GM21717 (cell line): Measurements from ENCODE around the gene SGPP1.
"Not testable (repeated sequence)": the region's sequence is repeated elsewhere in the genome, so short reads cannot be mapped to it uniquely, and the experiment has no call there.

Source experiments
- ATAC-seq: cut with Tn5 transposase; IDR thresholded peaks from one replicate; pipeline ENCODE4 v1.9.1; 2021; ENCODE audit warnings: mild to moderate bottlenecking, moderate library complexity; ENCODE audit not compliant: unreplicated experiment

The SGPP1 gene, protein sequence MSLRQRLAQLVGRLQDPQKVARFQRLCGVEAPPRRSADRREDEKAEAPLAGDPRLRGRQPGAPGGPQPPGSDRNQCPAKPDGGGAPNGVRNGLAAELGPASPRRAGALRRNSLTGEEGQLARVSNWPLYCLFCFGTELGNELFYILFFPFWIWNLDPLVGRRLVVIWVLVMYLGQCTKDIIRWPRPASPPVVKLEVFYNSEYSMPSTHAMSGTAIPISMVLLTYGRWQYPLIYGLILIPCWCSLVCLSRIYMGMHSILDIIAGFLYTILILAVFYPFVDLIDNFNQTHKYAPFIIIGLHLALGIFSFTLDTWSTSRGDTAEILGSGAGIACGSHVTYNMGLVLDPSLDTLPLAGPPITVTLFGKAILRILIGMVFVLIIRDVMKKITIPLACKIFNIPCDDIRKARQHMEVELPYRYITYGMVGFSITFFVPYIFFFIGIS

DNA sequence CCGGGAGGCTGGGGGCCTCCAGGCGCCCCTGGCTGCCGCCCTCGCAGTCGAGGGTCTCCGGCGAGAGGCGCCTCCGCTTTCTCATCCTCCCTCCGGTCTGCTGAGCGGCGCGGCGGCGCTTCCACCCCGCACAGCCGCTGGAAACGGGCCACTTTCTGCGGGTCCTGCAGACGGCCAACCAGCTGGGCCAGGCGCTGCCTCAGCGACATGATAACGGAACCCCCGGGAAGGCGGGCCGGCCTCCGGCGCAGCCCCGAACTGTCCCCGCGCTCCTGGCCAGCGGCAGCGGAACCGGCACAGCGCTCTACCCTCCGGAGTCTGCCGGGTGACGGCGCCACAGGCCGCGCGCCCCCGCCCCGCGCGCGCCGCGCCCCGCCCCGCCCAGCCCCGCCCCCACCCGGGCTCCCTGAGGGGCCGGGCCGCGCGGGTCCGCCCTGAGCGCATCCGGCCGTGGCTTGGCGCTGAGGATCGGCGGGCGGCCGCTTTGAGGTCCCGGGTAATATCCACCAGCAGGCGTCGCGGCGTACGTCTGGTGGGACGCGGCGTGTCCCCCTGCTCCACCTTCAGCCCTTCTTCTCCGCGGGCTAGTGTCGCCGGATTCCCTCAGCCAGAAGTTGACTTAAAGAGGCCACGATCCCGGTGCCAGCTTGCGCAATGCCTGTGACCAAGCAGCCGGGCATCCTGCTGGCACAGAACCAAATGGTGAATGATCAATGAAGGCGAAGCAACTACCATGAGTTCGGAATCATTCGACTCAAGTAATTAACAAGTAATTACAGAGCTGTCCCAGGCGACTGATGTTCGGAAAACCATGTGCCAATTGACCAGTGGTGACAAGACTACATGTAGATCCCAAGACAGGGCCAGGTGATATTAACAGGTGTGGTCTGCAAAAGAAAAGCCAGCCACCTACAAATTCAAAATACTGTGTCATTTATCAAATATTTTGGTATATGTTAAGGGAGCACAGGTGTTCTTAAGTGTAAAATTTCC, at the start of gene SGPP1:
Gene SGPP1 (minus strand): TSS at position 330 of the 993 bp plus-strand sequence. CDS start 121 bp downstream, at position 209.
- peak; percentile 74 for ATAC-seq

DNA sequence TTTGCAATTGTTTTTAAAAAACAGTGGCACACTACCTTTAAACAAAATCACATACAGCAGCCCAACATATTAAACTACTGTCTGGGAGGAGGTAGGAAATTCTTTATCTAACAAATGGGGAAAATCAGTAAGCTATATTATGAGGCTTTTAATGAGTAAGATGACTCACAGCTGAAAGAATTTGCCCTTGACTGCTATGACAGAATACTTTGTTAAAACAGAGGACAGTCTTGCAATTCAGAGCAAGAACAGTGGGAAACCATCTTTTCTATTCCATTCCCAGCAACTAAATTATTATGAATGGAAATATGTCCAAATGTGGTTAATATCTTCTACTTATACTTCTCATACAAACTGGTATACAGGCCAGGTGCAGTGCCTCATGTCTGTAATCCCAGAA, 49.2 kb upstream of the SGPP1 start:
- ATAC-seq = no peak

DNA sequence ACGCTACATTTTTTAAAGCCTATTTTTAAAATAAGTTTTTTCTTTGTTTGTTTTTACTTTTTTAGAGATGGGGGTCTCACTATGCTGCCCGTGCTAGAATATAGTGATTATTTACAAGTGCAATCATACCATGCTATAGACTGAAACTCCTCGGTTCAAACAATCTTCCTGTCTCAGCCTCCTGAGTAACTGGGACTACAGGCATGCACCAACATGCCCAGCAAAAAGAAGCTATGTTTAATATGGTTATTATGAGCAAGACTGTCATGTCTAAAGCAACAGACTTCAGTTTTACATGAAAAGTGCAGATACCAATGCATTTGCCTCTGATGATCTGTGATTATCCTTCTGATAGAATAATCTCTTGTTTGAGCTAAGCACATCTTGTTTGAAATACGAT, 45.6 kb upstream of the SGPP1 start:
- no peak for ATAC-seq

DNA sequence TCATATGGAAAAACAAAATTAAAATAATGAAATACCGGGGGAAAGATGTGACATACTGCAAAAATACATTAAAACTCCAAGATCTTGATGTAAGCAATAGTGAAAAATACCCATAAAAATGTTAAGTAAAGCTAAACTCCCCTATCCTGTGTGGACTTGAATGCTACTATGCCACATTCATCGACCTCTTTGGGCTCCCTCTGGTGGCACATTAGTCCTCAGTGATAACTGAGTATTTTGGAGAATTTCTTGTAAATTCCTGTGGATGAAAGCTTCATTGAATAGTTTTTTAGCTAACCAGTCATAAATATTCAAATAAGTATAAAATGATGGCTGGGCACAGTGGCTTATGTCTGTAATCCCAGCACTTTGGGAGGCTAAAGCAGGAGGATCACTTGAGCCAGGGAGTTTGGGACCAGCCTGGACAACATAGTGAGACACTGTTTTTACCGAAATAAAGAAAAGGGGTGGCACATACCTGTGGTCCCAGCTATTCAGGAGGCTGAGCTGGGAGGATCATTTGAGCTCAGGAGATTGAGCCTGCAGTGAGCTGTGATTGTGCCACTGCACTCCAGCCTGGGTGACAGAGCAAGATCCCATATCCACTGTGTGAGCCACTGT, 42.4 kb upstream of the SGPP1 start:
- ATAC-seq = no peak

DNA sequence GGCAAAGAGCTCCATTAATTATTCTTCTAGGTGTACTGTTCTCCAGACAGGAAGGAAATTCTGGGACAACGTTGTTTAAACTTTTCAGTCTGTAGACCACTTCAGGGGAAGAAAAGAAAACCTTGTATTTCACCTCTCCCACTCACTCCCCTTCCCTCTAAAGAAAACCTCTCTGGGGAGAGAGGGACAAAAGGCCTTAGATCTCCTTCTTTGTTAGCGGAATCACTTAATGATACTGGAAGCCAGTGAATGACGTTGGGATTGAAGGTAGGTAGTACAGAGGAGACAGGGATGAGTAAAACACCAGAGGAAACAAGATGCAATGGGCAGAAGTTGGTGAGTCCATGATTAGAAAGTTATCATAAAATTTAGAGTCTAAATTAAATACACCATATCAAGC, 38.7 kb upstream of the SGPP1 start:
- no peak for ATAC-seq

DNA sequence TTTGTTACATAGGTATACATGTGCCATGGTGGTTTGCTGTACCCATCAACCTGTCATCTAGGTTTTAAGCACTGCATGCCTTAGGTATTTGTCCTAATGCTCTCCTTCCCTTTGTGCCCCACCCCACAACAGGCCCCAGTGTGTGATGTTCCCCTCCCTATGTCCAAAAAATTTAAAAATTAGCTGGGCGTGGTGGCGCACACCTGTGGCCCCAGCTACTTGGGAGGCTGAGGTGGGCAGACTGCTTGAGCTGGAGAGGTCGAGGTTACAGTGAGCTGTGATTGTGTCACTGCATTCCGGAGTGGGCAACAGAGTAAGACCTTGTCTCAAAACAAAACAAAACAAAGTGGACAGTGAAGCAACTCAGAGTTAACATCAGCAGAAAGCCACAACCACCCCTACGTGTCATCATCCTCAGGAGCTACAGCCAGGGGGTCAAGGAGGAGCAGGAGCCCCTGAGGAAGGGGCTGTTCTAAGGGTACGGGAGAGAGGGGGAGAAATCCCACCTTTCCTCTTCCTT, 36.8 kb upstream of the SGPP1 start:
- no peak for ATAC-seq

DNA sequence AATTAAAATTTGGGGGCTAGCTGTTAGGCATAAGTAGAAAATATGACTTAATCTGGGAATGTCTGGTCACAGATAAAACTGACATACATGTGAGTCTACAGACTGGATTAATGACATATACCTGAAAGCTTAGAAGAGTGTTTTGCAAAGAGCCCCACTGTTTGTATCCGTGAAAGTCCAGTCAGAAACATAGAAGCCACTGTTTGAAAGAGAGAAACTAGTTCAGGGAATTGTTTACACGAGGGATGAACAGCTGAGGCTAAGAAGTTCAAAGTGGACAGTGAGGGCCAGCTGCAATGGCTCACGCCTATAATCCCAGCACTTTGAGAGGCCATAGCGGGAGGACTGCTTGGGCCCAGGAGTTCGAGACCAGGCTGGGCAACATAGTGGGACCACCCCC, 36.2 kb upstream of the SGPP1 start:
- ATAC-seq = no peak

DNA sequence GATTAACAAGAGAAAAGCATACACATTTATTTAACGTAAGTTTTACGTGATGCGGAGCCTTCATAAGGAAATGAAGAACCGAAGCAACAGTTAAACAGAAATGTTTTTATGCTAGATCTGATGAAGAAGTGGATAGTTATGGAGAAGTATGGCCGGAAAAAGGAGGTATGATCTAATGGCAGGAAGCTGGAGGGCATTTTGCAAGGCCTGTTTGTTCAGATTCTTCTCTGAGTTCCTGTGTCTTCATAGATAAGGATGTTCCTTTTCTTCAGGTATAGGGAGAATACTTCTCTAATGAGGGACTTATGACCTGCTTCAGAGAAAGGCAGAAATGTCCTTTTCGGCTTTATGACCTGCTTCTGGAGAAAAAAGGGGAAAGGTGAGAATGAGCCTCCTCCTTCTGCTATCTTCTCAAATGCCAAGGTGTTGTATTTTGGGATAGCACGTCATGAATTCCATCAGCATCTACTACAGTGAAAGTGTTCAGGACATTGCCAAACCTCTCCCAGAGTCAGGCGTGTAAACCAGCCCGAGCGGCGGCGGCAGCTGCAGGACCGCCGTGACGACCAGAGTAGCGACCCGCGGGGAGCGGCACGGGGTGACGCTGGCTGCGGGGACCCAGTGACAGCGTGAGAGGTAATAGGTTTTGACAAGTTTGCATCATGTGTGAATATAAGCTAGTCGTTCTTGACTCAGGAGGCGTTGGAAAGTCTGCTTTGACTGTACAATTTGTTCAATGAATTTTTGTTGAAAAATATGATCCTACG, 33.7 kb upstream of the SGPP1 start:
- ATAC-seq = no peak

DNA sequence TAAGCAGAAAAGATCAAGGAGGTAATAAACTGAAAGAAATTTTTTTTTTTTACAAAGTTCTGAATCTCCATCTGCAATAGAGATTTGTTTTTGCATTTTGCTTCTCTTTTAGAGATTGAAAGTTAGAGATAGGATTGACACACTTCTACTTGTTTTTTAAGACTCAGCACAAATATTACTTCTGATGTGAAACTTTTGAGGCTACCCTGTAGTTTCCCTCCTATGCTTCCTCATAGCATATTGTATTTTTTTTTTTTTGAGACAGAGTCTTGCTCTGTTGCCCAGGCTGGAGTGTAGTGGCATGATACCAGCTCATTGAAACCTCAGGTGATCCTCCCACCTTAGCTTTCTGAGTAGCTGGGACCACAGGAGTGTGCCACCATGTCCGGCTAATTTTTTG, 32.1 kb upstream of the SGPP1 start:
- ATAC-seq = peak; percentile 62

DNA sequence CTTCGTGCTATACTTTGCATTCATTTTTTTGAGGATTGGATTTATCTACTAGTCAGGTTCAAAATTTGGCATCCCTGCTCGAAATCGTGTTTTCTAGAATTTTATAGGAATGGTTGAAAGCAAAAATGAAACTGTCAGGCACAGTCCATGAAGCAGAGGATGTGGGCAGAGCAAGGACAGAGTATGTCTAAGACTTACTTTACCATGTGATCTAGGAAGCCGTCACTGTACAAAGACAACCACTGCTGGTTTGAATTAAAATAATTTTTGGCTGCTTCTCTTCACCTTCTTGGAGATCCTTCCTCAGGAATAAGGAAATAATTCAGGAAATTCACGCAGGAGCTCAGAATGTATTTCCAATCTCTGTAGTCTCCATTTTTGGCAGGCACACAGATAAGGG, 31.6 kb upstream of the SGPP1 start:
- ATAC-seq = peak; percentile 65

DNA sequence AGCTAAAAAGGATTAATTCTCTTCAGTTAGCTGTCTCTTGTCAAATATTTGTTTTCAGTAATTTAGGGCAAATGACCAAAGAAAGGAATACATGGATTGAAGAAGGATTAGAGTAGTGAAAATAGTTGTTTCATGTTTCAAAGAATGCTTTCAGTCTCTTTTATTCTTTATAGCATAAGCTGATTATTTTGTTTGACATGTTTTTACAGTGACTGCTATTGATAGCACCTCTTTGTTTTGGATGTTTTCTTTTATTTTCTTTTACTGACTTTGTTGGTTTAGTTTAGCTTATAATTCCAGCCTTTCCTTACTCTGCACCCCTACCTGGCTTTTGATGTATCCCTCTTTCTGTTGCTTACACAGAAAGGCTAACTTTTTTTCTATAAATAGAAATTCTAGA, 29.3 kb upstream of the SGPP1 start:
- ATAC-seq = no peak

DNA sequence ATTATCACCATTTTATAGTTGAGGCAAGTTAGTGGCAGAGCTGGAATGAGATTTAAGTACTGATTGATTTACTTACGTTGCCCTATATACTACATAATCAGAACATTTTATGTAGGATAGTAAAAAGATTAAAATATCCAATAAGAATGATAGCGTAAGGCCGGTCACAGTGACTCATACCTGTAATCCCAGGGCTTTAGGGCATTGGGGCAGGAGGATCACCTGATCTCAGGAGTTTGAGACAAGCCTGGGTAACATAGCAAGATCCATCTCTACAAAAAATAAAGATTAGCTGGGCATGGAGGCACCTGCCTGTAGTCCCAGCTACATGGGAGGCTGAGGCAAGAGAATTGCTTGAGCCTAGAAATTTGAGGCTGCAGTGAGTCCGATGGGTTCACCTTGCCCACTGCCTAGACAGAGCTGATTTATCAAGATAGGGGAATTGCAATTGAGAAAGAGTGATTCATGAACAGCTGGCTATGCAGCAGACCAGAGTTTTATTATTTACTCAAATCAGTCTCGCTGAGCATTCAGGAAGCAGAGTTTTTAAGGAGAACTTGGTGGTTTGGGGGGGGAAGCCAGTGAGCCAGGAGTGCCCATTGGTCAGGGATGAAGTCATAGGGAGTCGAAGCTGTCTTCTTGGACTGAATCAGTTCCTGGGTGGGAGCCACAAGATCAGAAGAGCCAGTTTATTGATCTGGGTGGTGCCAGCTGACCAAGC, 24.7 kb upstream of the SGPP1 start:
- ATAC-seq = no peak

DNA sequence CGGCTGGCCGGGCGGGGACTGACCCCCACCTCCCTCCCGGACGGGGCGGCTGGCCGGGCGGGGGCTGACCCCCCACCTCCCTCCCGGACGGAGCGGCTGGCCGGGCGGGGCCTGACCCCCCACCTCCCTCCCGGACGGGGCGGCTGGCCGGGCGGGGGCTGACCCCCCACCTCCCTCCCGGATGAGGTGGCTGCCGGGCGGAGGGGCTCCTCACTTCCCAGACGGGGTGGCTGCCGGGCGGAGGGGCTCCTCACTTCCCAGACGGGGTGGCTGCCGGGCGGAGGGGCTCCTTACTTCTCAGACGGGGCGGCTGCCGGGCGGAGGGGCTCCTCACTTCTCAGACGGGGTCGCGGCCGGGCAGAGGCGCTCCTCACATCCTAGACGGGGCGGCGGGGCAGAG, 23.2 kb upstream of the SGPP1 start:
- not testable (repeated sequence) for ATAC-seq

DNA sequence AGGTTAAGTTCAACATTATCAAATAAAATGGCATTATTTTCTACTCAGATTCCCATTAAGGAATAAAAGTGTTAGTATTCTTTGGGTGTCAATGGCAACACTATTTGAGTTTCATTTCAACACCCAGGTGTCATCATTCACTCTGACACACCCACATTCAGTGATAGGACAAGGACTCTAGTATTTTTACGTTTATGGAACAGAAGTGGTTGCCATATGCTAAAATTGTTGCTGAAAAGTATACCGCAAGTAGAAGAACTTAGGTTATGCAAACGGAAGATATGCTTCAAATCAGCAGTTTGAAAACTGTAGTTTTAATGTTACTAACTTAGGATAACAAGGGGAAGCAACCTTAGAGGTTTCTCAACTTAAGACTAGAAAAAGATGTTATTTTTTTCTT, 20.0 kb upstream of the SGPP1 start:
- no peak for ATAC-seq

DNA sequence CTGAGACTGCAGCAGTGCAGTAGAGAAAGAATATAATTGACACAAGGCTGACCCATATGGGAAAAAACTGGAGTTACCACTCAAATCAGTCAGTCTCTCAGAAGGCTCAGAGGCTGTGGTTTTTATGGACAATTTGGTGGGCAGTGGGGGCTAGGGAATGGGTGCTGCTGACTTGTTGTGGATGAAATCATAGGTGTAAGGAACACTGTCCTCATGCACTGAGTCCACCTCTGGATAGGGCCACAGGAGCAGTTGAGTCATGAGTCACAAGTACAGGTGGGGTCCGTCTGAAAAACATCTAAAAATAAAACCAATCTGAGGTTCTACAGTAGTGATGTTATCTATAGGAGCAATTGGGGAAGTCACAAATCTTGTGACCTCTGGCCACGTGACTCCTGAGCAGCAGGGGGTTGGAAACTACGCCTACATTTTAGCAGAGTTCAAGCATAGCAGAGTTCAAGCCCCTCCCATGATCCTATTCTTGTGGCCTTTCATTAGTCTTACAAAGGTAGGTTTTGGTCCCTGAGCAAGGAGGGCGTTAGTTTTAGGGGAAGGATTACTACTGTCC, 18.1 kb upstream of the SGPP1 start:
- ATAC-seq = peak; percentile 48

DNA sequence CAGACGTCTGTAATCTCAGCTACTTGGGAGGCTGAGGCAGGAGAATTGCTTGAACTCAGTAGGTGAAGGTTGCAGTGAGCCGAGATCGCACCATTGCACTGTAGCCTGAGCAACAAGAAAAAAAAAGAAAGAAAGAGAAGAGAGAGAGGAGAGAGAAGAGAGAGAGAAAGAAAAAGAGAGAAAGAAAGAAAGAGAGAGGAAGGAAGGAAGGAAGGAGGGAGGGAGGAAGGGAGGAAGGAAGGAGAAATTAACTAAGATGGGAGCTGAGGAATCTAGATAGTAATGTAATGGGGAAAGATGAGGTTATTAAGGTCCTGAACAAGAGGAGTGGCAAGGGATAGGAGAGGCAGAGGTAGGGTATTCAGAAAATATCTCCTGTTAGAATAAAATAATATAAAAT, 17.4 kb upstream of the SGPP1 start:
- ATAC-seq = no peak

DNA sequence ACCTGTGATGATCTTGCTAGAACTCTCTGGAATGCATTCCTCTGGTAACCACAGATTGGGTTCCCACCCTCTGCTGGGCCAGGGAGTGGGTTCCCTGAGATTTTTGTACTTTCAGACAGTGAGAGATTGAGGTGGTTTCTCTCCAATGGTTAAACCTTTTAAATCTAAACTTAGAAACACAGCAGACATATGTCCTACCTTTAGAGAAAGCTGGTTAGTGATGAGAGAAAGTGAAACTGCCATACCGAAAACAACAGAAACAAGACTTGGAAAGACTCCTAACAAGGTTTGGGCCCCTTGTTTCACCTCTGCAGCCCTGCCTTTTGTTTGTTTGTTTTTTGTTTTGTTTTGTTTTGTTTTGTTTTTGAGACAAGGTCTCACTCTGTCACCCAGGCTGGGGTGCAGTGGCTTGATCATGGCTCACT, 9.7 kb upstream of the SGPP1 start:
- ATAC-seq = peak; percentile 93

DNA sequence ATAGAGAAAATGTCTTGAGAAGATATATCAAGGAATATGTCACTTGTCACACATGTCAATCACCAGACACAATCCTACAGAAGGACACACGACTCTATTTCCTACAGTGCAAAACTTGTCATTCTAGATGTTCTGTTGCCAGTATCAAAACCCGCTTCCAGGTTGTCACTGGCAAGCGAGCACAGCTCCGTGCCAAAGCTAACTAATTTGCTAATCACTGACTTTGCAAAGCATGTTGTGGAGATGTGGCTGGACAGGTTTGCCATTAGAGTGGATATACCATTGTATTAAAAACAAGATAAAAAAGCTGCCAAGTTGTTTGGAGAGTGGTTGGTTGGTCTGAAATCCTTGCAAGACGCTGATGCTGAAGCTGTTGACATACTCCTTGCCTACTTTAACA, 7.9 kb upstream of the SGPP1 start:
- no peak for ATAC-seq

DNA sequence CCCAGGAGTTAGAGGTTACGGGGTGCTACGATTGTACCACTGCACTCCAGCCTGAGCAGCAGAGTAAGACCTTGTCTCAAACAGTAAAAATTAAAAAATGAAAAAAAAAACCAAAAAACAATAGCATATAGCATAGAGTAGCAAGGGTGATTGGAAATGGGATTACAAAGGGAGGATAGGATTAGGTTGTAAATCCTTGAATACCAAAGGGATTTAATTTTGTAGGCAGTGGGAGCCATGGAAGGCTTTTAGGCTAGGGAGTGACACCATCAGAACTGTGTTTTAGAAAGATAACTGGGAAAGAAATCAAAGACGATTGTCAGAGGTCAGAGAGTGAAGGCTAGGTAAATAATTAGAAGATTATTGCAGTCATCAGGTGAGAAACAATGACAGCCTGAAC, 2.8 kb upstream of the SGPP1 start:
- no peak for ATAC-seq
